WTC11 (cell line): ENCODE data around the gene POLA1. TPM values are rescaled to one million over a fixed set of nuclear protein-coding genes. Genes with fewer than 3 reads are reported as not detected.

Source experiments
- ATAC-seq: fragments of 200-7000 bp; cut with Tn5 transposase; 2 replicates; pipeline ENCODE4 v1.10.0; 2021; ENCODE audit warnings: mild to moderate bottlenecking, moderate library complexity
- CTCF ChIA-PET: fragments of 300-600 bp; sonication (Branson Sonifier 250); formaldehyde crosslinking; loops from one replicate; lab custom pipeline; 2021; ENCODE audit warnings: antibody characterized with exemption; lab: Charles Lee
- POLR2A ChIA-PET: fragments of 350-600 bp; sonication (Branson Sonifier 250); formaldehyde crosslinking; loops from one replicate; lab custom pipeline; 2021; ENCODE audit warnings: antibody characterized with exemption; lab: Charles Lee
- DNase-seq: peaks from one replicate; pipeline ENCODE4 v3.0.0; 2021; ENCODE audit warnings: low spot score
- H3K27ac Mint-ChIP-seq: 2 replicates; pipeline ENCODE4 v1.8.0; 2021; ENCODE audit warnings: mixed read lengths
- H3K27me3 Mint-ChIP-seq: 2 replicates; pipeline ENCODE4 v1.8.0; 2021; ENCODE audit warnings: low read depth, mild to moderate bottlenecking, moderate library complexity, mixed read lengths
- H3K36me3 Mint-ChIP-seq: 2 replicates; pipeline ENCODE4 v1.8.0; 2021; ENCODE audit warnings: mixed read lengths
- H3K4me1 Mint-ChIP-seq: 2 replicates; pipeline ENCODE4 v1.8.0; 2022; ENCODE audit warnings: mixed read lengths
- H3K4me3 Mint-ChIP-seq: 2 replicates; pipeline ENCODE4 v1.8.0; 2021; ENCODE audit warnings: mild to moderate bottlenecking, moderate library complexity, mixed read lengths
- H3K9me3 Mint-ChIP-seq: 2 replicates; pipeline ENCODE4 v1.8.0; 2021; ENCODE audit warnings: mixed read lengths
- AFF4 ChIP-seq: sonication (generic); formaldehyde crosslinking; IDR thresholded peaks from 2 replicates; pipeline ENCODE4 v1.8.1; 2023; ENCODE audit warnings: mild to moderate bottlenecking, missing genetic modification reagents, borderline replicate concordance
- CREM ChIP-seq: sonication (generic); formaldehyde crosslinking; IDR thresholded peaks from 2 replicates; pipeline ENCODE4 v1.8.1; 2022; ENCODE audit warnings: mild to moderate bottlenecking, missing genetic modification reagents, moderate library complexity
- GABPB1 ChIP-seq: sonication (generic); formaldehyde crosslinking; IDR thresholded peaks from 2 replicates; pipeline ENCODE4 v1.8.1; 2023; ENCODE audit warnings: mild to moderate bottlenecking, missing genetic modification reagents
- JAZF1 ChIP-seq: fragments of 250-450 bp; sonication (Bioruptor Pico); IDR thresholded peaks from 2 replicates; pipeline ENCODE4 v1.9.0; 2021; ENCODE audit warnings: moderate library complexity, mild to moderate bottlenecking, inconsistent platforms
- MAX ChIP-seq: sonication (generic); formaldehyde crosslinking; IDR thresholded peaks from 2 replicates; pipeline ENCODE4 v1.8.0; 2022; ENCODE audit warnings: mild to moderate bottlenecking, missing genetic modification reagents
- MXD4 ChIP-seq: fragments of 250-450 bp; sonication (Bioruptor Pico); IDR thresholded peaks from 2 replicates; pipeline ENCODE4 v1.8.0; 2021; ENCODE audit warnings: mild to moderate bottlenecking, moderate library complexity, borderline replicate concordance
- MYBL2 ChIP-seq: sonication (generic); formaldehyde crosslinking; IDR thresholded peaks from 2 replicates; pipeline ENCODE4 v1.8.1; 2023; ENCODE audit warnings: mild to moderate bottlenecking, moderate library complexity, missing genetic modification reagents
- SMAD4 ChIP-seq: sonication (generic); formaldehyde crosslinking; IDR thresholded peaks from 2 replicates; pipeline ENCODE4 v1.8.0; 2022; ENCODE audit warnings: mild to moderate bottlenecking, missing genetic modification reagents
- SOX15 ChIP-seq: fragments of 250-450 bp; sonication (Bioruptor Pico); IDR thresholded peaks from 2 replicates; pipeline ENCODE4 v1.9.0; 2021; ENCODE audit warnings: mild to moderate bottlenecking
- STAT6 ChIP-seq: sonication (generic); formaldehyde crosslinking; conservative IDR thresholded peaks from 2 replicates; pipeline ENCODE4 v1.8.1; 2023; ENCODE audit warnings: mild to moderate bottlenecking, low read depth, missing genetic modification reagents, moderate library complexity
- TEAD4 ChIP-seq: sonication (generic); formaldehyde crosslinking; IDR thresholded peaks from 2 replicates; pipeline ENCODE4 v1.8.0; 2022; ENCODE audit warnings: mild to moderate bottlenecking, missing genetic modification reagents
- USF2 ChIP-seq: sonication (generic); formaldehyde crosslinking; IDR thresholded peaks from 2 replicates; pipeline ENCODE4 v1.8.1; 2023; ENCODE audit warnings: mild to moderate bottlenecking, missing genetic modification reagents, moderate library complexity
- ZMAT4 ChIP-seq: fragments of 250-450 bp; sonication (Bioruptor Pico); IDR thresholded peaks from 2 replicates; pipeline ENCODE4 v1.9.0; 2021; ENCODE audit warnings: mild to moderate bottlenecking
- ZNF263 ChIP-seq: sonication (generic); formaldehyde crosslinking; IDR thresholded peaks from 2 replicates; pipeline ENCODE4 v1.8.1; 2022; ENCODE audit warnings: low read depth, mild to moderate bottlenecking, moderate library complexity, missing genetic modification reagents
- ZNF281 ChIP-seq: sonication (generic); formaldehyde crosslinking; IDR thresholded peaks from 2 replicates; pipeline ENCODE4 v1.8.0; 2023; ENCODE audit warnings: mild to moderate bottlenecking, missing genetic modification reagents
- ZNF317 ChIP-seq: sonication (generic); formaldehyde crosslinking; IDR thresholded peaks from 2 replicates; pipeline ENCODE4 v1.8.1; 2023; ENCODE audit warnings: low read depth, mild to moderate bottlenecking, moderate library complexity, missing genetic modification reagents, borderline replicate concordance
- ZNF671 ChIP-seq: fragments of 250-450 bp; sonication (Bioruptor Pico); IDR thresholded peaks from 2 replicates; pipeline ENCODE4 v1.8.0; 2021; ENCODE audit warnings: mild to moderate bottlenecking
- total RNA-seq: library from RNA; stranded (reverse); gene quantifications from 3 replicates; pipeline ENCODE4 v1.2.3, GENCODE V29; 2021

The POLA1 gene
- total RNA-seq, 1 experiment from 2014 or later, result 29.9 TPM

- peaks cover 29% of the 10 kb centered on the region for H3K4me1 Mint-ChIP-seq
- TF ChIP-seq GABPB1 (no peak), USF2 (CRISPR knock-in tag) (no peak), MAX (CRISPR knock-in tag) (no peak), STAT6 (CRISPR knock-in tag) (no peak), MXD4 (CRISPR knock-in tag) (no peak)
- no peaks in the 10 kb centered on the region for H3K36me3 Mint-ChIP-seq
- no peaks in the 10 kb centered on the region for H3K27me3 Mint-ChIP-seq
- ChIA-PET CTCF (no interaction called here), POLR2A (no interaction called here)
- DNase-seq (no peak), ATAC-seq (no peak)
- H3K27ac Mint-ChIP-seq, result no peak overlapping the region
- H3K9me3 Mint-ChIP-seq, result no peaks in the 10 kb centered on the region
- no peak overlapping the region for H3K4me3 Mint-ChIP-seq
These were observed 263.1 kb downstream of the POLA1 start for GRCh38 chrX:24956828-24957227.

- H3K27ac Mint-ChIP-seq, result no peak overlapping the region
- ATAC-seq, result no peak
- POLR2A ChIA-PET, result no interaction called here
- H3K9me3 Mint-ChIP-seq, result no peaks in the 10 kb centered on the region
- no peak overlapping the region for H3K4me3 Mint-ChIP-seq
- H3K36me3 Mint-ChIP-seq, result no peaks in the 10 kb centered on the region
- CTCF ChIA-PET, result interaction anchor here (0.7 kb wide), 1 partner anchor 123 kb away, joined by 3 read pairs; no protein-coding TSS in a partner anchor
- H3K27me3 Mint-ChIP-seq, result no peaks in the 10 kb centered on the region
- no peak for DNase-seq
- TF ChIP-seq JAZF1 (CRISPR knock-in tag) (no peak), ZNF281 (no peak), CREM (CRISPR knock-in tag) (no peak), ZNF671 (CRISPR knock-in tag) (no peak), ZNF263 (CRISPR knock-in tag) (no peak), USF2 (CRISPR knock-in tag) (no peak)
- peaks cover 34% of the 10 kb centered on the region for H3K4me1 Mint-ChIP-seq
These were observed 268.1 kb downstream of the POLA1 start for GRCh38 chrX:24961809-24962208.

GRCh38 chrX:24963823-24964222 lies 270.1 kb downstream of the POLA1 start:
- ChIA-PET CTCF (interaction anchor here (0.5 kb wide), 1 partner anchor 58 kb away, joined by 3 read pairs; no protein-coding TSS in a partner anchor), POLR2A (no interaction called here)
- no peak for TF ChIP-seq ZNF317 (CRISPR knock-in tag)
- TF ChIP-seq SOX15 (CRISPR knock-in tag), result no peak
- TF ChIP-seq SMAD4 (CRISPR knock-in tag), result no peak
- TF ChIP-seq ZMAT4 (CRISPR knock-in tag), result no peak
- TF ChIP-seq ZNF671 (CRISPR knock-in tag), result no peak
- TF ChIP-seq TEAD4 (CRISPR knock-in tag), result no peak
- no peak for TF ChIP-seq AFF4 (CRISPR knock-in tag)
- no peak for TF ChIP-seq MYBL2 (CRISPR knock-in tag)
- Mint-ChIP-seq H3K27ac (no peak overlapping the region), H3K36me3 (no peaks in the 10 kb centered on the region), H3K9me3 (no peaks in the 10 kb centered on the region), H3K4me1 (peaks cover 24% of the 10 kb centered on the region), H3K4me3 (no peak overlapping the region), H3K27me3 (no peaks in the 10 kb centered on the region)
- DNase-seq (no peak), ATAC-seq (no peak)
